ENCODE data around the gene KRI1.
A peak's percentile ranks its signal among the peaks of the same experiment; 100 is the strongest.

KRI1 gene

DNA sequence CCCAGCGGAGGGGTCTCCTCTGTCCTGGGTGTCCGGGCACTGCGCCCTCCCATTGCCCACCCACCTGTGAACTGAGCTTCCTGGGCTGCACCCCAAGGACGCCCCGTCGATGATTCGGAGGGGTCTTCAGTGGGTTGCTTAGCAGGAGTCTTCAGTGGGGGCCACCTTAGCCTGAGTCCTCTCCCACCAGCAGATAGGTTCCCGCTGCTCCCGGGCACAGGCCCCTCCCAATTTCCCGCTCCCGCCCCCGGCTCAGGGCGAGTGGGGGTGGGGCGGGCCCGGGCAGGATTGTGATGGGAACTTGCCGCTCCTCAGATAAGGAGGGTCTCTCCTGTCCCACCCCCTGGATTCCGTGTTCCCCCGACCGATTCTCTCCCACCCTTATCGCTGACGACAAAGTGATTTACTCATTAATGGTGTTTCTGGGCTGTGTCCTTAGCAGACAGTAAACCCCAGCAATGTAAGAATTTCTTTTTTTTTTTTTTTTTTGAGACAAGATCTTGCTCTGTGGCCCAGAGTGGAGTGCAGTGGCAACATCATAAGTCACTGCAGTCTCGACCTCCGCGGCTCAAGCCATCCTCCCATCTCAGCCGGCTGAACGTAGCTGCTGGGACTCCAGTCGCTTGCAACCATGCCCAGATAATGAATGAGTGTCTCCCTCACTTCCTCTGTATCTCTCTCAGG is 47.9 kb downstream of the KRI1 start:
- no peak for DNase-seq

DNA sequence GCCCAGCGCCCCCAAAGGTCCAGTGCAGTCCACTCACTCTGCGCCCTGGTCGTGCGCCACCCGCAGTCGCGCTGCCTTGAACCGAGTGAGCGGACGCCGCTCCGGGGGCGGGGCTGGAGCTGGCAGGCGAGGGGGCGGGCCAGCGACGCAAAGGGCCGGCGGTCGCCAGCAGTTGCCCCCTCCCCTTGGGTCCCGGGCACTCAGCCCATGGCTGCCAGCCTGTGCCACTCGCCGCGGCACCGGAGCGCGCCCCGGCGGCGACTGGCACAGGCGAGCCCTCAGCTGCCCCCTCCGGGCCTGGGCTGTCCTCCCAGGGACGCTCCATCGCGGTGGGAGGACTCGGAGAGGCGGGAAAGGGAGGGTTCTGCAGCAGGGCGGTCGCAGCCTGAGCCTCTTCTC is 48.5 kb downstream of the KRI1 start, which contains the start of gene S1PR5:
TSS of gene S1PR5 (minus strand) at position 87 of the 399 bp plus-strand sequence. CDS start 2,436 bp downstream, outside the sequence.
- no peak for DNase-seq

DNA sequence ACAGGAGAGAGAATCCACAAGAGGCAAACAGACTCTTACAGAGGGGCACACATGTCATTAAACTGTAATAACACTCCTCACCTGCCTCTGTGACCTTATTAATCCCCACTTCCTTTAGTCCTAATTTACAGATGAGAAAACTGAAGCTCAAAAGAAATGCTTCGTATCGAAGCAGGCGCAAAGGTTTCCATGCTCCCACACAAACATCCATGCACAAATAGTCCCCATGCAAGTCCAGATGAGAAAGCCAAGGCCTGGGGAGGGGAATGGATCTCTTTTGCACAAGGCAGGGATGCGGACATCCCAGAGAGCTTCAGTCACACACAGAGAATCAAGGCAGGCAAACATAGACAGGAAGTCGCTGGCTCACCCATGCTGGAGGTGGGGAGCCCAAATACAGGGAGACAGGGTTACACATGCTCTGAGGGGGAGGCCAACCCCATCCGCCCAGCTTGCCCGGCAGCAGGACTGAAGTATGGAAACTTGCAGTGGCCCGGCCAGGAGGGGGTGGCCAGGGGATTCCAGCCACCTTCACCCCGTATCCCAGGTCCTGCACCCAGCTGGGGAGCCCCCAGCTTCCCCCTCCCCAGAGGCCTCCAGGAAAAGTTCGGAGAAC is 49.0 kb downstream of the KRI1 start:
- DNase-seq: no peak

DNA sequence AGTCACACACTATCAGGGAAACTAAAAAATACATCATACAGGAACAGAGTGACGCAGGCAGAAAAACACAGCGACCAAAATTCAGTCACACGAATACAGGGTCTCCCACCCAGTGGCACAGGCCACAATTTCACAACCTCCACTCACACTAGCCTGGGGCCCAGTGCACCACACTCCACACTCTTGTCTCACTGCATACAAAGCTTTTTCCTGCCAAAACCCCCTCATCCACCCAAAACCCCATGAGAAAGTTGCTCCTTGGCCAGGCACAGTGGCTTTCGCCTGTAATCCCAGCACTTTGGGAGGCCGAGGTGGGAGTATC is 49.8 kb downstream of the KRI1 start:
- DNase-seq: no peak

DNA sequence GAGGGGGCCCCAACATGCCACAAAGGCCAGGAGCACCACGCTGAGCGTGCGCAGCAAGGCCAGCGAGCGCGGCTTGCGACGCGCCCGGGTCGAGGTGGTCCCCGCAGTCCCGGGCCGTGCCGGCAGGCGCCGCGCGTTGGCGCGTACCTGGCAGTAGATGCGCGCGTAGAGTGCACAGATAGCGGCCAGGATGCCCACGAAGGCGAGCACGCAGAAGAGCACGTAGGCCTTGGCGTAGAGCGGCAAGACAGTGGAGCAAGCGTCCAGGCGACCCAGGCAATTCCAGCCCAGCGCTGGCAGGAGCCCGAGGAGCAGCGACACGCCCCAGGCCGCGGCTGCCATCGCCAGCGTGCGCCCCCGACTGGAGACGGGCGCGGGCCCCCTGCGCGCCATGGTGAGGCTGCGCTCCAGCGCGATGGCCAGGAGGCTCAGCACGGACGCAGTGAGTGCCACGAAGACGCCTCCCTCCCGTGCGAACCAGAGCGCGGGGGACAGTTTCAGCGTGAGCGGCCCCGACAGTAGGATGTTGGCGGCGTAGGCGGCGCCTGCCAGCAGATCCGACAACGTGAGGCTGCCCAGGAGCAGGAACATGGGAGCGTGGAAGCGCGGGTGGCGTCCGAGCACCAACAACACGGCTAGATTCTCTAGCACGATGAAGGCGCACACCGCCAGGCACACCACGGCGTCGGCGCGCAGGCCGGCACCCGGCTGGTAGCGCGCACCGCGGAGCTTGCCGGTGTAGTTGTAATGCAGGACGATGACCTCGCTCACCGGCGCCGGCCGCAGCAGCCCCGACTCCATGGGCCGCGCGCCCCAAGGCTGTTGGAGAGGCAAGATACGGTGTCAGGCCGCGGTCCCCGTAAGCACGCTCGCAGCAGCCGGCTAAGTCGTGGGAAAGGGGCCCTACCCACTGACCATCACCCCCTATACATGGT is 51.3 kb downstream of the KRI1 start:
- peak; percentile 40 to 57 for DNase-seq

DNA sequence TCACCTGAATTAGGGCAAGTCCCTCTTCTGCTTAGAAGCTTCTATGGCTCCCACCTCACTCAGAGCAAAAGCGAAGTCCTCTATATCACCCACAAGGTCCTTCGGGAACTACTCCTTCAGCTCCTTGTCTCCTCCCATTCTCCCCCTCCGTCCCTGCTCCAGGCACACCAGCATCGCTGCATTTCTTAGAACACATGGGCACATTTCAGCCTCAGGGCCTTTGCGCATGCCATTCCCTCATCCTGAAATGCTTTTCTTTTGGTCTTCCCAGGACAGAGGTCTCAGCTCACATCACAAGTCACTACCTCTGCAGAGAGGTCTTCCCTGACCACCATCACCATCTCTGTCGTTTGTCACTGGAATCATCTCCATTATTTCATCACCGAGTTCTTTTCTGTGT is 52.6 kb downstream of the KRI1 start:
- no peak for DNase-seq

DNA sequence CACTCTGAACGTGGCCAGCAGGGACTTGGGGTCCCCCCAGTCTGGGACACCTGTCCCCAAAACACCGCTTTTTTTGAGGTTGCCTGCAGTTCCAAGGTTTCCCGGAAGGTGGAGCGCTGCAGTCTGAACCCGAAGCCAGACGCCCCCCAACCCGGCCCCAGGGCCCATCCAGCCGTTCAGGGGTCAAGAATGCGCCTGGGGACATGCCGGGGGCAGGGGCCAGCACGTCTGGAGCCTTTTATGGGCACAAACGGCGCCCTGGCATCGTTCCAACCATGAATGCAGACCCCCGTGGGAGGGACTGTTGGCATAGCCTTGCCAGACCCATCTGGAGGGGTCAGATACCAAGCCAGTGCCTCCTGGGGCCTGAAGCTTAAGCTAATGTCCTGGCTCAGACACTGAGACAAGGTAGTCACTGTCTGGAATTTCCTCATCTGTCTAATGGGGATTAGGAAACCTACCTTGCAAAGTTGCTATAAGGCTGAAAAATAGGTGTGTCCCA is 55.5 kb downstream of the KRI1 start:
- peak; percentile 74 to 76 for DNase-seq

DNA sequence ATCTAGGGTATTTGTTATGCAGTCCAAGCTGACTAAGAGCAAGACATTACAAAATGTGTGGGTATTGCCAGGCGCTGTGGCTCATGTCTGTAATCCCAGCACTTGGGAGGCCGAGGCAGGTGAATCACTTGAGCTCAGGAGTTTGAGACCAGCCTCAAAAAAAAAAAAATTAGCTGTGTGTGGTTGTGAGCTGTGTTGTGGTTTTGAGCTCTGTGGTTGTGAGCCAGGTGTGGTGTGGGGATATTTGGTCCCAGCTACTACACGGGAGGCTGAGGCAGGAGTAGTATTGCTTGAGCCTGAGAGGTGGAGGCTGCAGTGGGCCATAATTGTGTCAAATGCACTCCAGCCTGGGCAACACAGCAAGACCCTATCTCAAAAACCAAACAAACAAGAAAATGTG is 57.1 kb downstream of the KRI1 start:
- DNase-seq: no peak

DNA sequence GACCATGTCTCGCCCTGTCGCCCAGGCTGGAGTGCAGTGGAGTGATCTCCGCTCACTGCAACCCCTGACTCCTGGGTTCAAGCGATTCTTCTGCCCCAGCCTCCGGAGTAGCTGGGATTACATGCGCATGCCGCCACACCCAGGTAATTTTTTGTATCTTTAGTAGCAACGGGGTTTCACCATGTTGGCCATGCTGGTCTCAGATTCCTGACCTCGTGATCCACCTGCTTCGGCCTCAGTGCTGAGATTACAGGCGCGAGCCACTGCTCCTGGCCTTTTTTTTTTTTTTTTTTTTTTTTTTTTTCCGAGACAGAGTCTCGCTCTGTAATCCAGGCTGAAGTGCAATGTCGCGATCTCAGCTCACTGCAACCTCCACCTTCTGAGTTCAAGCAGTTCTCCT is 57.8 kb downstream of the KRI1 start:
- DNase-seq: no peak

DNA sequence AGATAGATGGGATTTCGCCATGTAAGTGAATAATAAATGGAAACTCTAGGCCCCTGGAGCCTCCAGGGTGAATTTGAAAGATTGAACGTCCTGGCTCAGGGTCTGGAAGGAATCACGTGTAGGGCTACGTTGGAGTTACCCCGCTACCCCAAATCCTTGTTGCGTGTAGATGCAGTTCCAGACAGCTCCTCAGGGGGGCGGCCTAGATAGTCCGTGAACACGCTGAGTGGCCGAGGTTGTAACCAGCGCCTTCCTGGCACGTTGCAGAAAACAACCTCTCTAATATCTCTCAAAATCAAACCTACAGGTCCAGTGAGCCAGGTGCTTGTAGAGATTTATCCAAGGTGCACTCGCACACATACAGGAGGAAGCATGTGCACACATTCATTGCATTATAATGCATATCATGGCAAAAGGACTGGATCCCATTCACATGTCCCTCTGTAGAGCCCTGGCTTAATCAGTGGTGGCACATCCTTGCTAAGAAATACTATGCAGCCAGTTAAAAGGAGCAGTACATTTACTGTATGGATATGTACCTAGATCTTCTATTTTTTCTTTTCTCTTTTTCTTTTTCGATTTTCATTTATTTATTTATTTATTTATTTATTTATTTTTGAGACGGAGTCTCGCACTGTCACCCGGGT is 60.1 kb downstream of the KRI1 start:
- DNase-seq: peak; percentile 89 to 91

All from stimulated activated CD4-positive, alpha-beta T cell treated with anti-CD3 and anti-CD28 coated beads, Interleukin-2, amount 100 ng/mL, for 24 hours (primary cell).